ENCODE data around the gene CNOT1.

The CNOT1 gene

DNA sequence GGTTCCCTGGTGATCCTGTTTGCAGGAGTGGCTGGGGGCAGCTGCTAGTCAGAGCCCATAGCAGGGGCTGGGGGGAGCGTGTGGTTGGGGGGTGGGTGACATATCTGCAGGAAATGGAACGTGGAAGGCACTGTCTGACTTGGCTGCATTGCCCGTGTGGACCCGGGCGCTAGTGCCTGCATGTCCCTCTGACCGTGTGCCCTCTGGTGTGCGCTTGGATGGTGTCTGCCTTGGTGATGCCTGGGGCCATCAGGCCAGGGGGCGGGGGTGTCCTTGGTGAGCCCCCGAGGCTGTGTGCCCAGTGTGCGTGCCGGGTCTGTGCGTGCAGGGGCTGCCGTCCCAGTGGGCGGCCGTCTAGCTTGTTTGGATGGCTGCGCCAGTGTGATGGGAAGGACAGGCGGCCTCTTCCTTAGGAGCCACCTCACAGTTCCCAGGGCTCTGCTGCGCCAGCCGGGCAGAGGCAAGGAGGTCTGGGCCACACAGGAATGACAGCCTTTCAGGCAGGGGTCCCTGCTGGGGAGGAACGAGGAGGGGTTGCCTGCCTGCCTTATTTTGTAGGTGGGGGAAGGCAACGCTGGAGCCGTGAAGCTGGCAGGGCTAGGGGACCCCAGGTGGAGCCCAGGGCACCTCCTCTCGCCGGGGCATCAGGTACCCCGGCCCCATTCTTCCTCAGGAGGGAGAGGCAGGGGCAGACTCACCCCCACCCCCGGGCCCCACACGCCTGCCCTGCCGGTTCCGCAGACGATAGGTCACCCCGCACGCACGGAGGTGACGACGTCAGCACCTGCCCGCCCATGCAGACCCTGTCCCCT is 129.0 kb downstream of the CNOT1 start:
- peak; percentile 53 for ATAC-seq
- no peak for TF ChIP-seq CSDC2 (CRISPR knock-in tag; IDR thresholded peaks at IDR 0.05)
- no peak for TF ChIP-seq PPARA (CRISPR knock-in tag; IDR thresholded peaks at IDR 0.05; ENCODE audit: borderline replicate concordance)

DNA sequence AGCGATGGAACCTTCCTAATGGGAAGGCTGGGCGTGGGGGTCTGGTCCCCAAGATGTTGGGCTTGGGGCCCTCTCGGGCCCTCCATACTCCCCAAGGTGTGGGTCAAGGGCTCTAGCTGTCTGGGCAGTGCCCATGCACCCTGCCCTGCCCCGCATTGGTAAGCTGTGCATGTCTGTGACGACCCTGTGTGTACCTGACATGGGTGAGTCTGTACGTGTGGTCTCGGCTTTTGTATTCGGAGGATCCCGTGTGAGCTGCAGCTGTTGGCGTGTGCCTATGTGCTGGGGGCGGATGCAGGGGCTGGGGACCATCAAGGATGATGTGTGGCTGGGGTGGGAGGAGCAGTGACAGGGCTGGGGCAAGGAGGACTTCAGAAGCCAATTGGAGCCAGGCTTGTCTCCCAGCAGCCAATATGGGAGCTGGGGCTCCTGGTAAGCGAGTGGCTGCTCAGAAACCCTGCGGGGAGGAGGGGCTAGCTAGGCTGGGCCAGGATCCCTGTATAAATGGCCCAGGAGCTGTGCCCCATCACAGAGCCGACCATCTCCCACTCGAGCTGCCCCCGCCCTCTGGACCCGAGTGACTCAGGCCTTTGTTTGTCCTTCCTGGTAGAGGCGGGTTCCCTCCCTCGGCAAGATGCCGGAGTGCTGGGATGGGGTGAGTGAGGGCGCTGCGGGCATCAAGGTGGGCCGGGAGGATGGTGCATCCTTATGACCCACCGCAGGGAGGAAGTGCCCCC is 129.8 kb downstream of the CNOT1 start, which contains the start of gene NDRG4:
Gene NDRG4 (plus strand): TSS at position 529 of the 737 bp plus-strand sequence. CDS start 106 bp downstream, at position 635.
- ATAC-seq = peak; percentile 91
- TF ChIP-seq, protein P1, sequence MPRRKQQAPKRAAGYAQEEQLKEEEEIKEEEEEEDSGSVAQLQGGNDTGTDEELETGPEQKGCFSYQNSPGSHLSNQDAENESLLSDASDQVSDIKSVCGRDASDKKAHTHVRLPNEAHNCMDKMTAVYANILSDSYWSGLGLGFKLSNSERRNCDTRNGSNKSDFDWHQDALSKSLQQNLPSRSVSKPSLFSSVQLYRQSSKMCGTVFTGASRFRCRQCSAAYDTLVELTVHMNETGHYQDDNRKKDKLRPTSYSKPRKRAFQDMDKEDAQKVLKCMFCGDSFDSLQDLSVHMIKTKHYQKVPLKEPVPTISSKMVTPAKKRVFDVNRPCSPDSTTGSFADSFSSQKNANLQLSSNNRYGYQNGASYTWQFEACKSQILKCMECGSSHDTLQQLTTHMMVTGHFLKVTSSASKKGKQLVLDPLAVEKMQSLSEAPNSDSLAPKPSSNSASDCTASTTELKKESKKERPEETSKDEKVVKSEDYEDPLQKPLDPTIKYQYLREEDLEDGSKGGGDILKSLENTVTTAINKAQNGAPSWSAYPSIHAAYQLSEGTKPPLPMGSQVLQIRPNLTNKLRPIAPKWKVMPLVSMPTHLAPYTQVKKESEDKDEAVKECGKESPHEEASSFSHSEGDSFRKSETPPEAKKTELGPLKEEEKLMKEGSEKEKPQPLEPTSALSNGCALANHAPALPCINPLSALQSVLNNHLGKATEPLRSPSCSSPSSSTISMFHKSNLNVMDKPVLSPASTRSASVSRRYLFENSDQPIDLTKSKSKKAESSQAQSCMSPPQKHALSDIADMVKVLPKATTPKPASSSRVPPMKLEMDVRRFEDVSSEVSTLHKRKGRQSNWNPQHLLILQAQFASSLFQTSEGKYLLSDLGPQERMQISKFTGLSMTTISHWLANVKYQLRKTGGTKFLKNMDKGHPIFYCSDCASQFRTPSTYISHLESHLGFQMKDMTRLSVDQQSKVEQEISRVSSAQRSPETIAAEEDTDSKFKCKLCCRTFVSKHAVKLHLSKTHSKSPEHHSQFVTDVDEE (CRISPR knock-in tag; IDR thresholded peaks at IDR 0.05) = 0 out of 2 replicates have a peak, but pooled peaks have one; percentile 17
- TF ChIP-seq, protein P2, sequence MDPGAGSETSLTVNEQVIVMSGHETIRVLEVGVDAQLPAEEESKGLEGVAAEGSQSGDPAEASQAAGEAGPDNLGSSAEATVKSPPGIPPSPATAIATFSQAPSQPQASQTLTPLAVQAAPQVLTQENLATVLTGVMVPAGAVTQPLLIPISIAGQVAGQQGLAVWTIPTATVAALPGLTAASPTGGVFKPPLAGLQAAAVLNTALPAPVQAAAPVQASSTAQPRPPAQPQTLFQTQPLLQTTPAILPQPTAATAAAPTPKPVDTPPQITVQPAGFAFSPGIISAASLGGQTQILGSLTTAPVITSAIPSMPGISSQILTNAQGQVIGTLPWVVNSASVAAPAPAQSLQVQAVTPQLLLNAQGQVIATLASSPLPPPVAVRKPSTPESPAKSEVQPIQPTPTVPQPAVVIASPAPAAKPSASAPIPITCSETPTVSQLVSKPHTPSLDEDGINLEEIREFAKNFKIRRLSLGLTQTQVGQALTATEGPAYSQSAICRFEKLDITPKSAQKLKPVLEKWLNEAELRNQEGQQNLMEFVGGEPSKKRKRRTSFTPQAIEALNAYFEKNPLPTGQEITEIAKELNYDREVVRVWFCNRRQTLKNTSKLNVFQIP (CRISPR knock-in tag; IDR thresholded peaks at IDR 0.05; ENCODE audit: borderline replicate concordance, low read depth) = no peak

DNA sequence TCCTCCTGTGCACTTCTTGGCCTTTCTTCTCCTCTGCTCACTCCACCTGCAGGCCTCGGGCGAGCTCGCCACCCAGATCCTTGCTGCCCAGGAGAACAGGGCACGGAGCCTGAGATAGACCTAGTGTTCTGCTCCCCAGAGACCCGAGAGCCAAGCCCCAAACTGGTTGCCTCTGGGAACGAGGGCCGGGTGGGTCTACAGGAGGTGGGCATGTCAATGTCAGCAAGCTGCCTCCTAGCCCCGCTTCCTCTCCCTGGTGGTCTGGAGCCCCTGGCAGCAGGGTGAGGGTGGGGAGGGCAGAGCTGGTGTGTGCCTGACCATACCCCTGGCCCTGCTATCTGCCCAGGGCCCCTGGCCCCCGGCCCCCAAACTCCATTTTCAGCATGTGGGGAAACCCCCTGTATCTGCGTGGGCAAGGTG is 130.5 kb downstream of the CNOT1 start:
- TF ChIP-seq, protein P3, sequence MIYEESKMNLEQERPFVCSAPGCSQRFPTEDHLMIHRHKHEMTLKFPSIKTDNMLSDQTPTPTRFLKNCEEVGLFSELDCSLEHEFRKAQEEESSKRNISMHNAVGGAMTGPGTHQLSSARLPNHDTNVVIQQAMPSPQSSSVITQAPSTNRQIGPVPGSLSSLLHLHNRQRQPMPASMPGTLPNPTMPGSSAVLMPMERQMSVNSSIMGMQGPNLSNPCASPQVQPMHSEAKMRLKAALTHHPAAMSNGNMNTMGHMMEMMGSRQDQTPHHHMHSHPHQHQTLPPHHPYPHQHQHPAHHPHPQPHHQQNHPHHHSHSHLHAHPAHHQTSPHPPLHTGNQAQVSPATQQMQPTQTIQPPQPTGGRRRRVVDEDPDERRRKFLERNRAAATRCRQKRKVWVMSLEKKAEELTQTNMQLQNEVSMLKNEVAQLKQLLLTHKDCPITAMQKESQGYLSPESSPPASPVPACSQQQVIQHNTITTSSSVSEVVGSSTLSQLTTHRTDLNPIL (CRISPR knock-in tag; IDR thresholded peaks at IDR 0.05; ENCODE audit: low read depth) = no peak
- TF ChIP-seq SNAI2 (CRISPR knock-in tag; IDR thresholded peaks at IDR 0.05) (no peak), OSR1 (CRISPR knock-in tag; IDR thresholded peaks at IDR 0.05) (no peak)
- no peak for ATAC-seq

DNA sequence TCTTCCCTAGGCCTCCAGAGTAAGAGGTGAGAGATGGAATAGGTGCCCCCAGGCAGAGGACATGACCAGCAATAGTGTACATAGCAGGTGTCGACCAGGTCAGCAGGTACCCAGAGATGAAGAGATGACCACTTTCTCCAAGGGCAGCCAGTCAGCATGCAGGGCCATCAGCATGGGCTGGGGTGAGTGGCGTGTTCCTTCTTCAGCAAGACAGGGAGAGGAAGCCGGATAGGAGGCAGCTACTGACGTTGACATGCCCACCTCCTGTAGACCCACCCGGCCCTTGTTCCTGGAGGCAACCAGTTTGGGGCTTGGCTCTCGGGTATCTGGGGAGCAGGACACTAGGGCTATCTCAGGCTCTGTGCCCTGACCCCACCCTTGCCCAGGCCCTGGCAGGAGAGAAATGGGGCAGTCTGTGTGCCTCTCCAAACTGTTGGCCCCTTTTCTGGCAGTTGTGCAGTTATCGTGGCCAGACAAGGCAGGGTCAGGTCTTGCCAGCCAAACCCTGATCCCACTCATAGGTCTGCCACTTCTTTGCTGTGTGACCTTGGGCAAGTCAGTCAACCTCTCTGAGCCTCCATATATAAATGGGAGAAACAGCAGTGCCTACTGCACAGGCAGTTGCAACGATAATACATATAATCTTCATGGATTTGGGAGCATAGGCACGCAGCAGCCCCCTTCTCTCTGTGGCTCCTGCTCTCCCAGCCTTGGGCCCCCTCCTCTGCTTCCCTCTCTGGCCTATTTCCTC is 131.1 kb downstream of the CNOT1 start:
- no peak for ATAC-seq
- TF ChIP-seq, protein P4, sequence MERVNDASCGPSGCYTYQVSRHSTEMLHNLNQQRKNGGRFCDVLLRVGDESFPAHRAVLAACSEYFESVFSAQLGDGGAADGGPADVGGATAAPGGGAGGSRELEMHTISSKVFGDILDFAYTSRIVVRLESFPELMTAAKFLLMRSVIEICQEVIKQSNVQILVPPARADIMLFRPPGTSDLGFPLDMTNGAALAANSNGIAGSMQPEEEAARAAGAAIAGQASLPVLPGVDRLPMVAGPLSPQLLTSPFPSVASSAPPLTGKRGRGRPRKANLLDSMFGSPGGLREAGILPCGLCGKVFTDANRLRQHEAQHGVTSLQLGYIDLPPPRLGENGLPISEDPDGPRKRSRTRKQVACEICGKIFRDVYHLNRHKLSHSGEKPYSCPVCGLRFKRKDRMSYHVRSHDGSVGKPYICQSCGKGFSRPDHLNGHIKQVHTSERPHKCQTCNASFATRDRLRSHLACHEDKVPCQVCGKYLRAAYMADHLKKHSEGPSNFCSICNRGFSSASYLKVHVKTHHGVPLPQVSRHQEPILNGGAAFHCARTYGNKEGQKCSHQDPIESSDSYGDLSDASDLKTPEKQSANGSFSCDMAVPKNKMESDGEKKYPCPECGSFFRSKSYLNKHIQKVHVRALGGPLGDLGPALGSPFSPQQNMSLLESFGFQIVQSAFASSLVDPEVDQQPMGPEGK (CRISPR knock-in tag; IDR thresholded peaks at IDR 0.05; ENCODE audit: borderline replicate concordance) = no peak
- TF ChIP-seq ESRRG (CRISPR knock-in tag; IDR thresholded peaks at IDR 0.05) = no peak
- TF ChIP-seq RARB (CRISPR knock-in tag; IDR thresholded peaks at IDR 0.05) = no peak
- TF ChIP-seq BACH2 (CRISPR knock-in tag; IDR thresholded peaks at IDR 0.05; ENCODE audit: borderline replicate concordance) = no peak
- no peak for TF ChIP-seq ISL1 (CRISPR knock-in tag; IDR thresholded peaks at IDR 0.05)
- no peak for TF ChIP-seq TCF4 (CRISPR knock-in tag; IDR thresholded peaks at IDR 0.05; ENCODE audit: borderline replicate concordance)
- no peak for TF ChIP-seq TOX (CRISPR knock-in tag; IDR thresholded peaks at IDR 0.05; ENCODE audit: borderline replicate concordance)
- TF ChIP-seq, protein P5, sequence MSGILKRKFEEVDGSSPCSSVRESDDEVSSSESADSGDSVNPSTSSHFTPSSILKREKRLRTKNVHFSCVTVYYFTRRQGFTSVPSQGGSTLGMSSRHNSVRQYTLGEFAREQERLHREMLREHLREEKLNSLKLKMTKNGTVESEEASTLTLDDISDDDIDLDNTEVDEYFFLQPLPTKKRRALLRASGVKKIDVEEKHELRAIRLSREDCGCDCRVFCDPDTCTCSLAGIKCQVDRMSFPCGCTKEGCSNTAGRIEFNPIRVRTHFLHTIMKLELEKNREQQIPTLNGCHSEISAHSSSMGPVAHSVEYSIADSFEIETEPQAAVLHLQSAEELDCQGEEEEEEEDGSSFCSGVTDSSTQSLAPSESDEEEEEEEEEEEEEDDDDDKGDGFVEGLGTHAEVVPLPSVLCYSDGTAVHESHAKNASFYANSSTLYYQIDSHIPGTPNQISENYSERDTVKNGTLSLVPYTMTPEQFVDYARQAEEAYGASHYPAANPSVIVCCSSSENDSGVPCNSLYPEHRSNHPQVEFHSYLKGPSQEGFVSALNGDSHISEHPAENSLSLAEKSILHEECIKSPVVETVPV (CRISPR knock-in tag; IDR thresholded peaks at IDR 0.05) = no peak
- no peak for TF ChIP-seq OSR1 (CRISPR knock-in tag; IDR thresholded peaks at IDR 0.05)
- no peak for TF ChIP-seq SNAI2 (CRISPR knock-in tag; IDR thresholded peaks at IDR 0.05)
